ENCODE results near the gene NTMT1. TPM values are rescaled to one million over a fixed set of nuclear protein-coding genes. Genes with fewer than 3 reads are reported as not detected.

Gene NTMT1
- total RNA-seq, 1 donor from 2014 or later: 24.6 TPM

GRCh38 chr9:129596541-129597331, 29.2 kb upstream of the NTMT1 start:
- no peak for DNase-seq (ENCODE audit: low spot score)

GRCh38 chr9:129597355-129598088, 28.4 kb upstream of the NTMT1 start:
- DNase-seq (ENCODE audit: low spot score): peak; percentile 93

GRCh38 chr9:129598089-129598596, 27.8 kb upstream of the NTMT1 start:
- no peak for DNase-seq (ENCODE audit: low spot score)

GRCh38 chr9:129601082-129601674, 24.8 kb upstream of the NTMT1 start:
- DNase-seq (ENCODE audit: low spot score): no peak

- no peak for DNase-seq (ENCODE audit: low spot score)
Observed at GRCh38 chr9:129602598-129603415, 23.2 kb upstream of the NTMT1 start.

GRCh38 chr9:129604056-129604765, 21.8 kb upstream of the NTMT1 start:
- DNase-seq (ENCODE audit: low spot score): no peak

GRCh38 chr9:129604766-129605163, 21.2 kb upstream of the NTMT1 start:
- DNase-seq (ENCODE audit: low spot score): no peak

GRCh38 chr9:129606161-129607026, 19.6 kb upstream of the NTMT1 start:
- no peak for DNase-seq (ENCODE audit: low spot score)

GRCh38 chr9:129607027-129607387, 19.0 kb upstream of the NTMT1 start:
- DNase-seq (ENCODE audit: low spot score): no peak

- no peak for DNase-seq (ENCODE audit: low spot score)
Observed at GRCh38 chr9:129608561-129609481, 17.1 kb upstream of the NTMT1 start.

GRCh38 chr9:129609486-129610212, 16.3 kb upstream of the NTMT1 start:
- no peak for DNase-seq (ENCODE audit: low spot score)

- no peak for DNase-seq (ENCODE audit: low spot score)
Observed at GRCh38 chr9:129610213-129610472, 15.8 kb upstream of the NTMT1 start.

- peak; percentile 95 for DNase-seq (ENCODE audit: low spot score)
Observed at GRCh38 chr9:129610473-129611306, 15.3 kb upstream of the NTMT1 start.

GRCh38 chr9:129611307-129611800, 14.6 kb upstream of the NTMT1 start:
- DNase-seq (ENCODE audit: low spot score): no peak

GRCh38 chr9:129612123-129612522, 13.8 kb upstream of the NTMT1 start:
- DNase-seq (ENCODE audit: low spot score): no peak

- no peak for DNase-seq (ENCODE audit: low spot score)
Observed at GRCh38 chr9:129612815-129613519, 13.0 kb upstream of the NTMT1 start.

Measured in mesenteric fat pad (tissue), 1 donor.